ENCODE measurements around the gene QSOX2.

QSOX2 gene

DNA sequence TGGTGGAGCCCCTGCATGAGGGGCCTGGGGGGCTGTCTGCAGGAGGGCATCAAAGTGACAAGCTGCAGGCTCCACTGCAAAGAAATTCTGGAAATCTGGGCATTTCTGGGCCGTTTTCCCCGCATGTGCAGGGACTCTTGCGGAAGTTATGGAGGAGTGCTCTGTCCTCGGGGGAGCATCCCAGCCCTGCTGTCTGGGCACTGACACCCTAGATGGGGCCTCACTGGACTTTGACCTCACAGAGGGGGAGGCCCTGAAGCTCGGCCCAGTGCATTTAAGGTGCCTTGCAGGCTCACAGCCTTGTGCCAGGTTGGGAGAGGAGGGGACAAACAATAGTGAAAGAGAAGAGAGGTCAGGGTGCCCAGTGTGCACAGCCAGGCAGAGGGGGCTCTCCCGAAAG, 76.1 kb downstream of the QSOX2 start:
- no peak for DNase-seq

DNA sequence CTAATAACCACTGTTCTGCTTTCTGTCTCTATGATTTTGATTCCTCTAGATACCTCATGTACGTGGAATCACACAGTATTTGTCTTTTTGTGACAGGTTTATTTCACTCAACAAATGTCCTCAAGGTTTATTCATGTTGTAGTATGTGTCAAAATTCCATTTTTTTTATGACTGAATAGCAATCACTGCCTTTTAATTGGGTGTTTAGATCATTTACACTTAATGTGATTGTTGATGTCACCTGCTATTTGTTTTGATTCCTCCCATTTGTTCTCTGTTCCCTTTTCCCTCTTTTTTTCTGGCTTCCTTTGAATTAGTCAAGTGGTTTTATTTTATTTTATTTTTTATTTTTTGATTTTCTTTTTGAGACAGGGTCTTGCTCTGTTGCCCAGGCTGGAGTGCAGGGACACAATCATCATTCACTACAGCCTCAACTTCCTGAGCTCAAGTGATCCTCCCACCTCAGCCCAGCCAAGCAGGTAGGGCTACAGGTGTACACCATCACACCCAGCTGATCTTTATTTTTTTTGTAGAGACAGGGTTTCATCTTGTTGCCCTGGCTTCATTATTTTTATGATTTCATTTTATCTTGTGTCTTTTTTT, 82.3 kb downstream of the QSOX2 start:
- no peak for DNase-seq

DNA sequence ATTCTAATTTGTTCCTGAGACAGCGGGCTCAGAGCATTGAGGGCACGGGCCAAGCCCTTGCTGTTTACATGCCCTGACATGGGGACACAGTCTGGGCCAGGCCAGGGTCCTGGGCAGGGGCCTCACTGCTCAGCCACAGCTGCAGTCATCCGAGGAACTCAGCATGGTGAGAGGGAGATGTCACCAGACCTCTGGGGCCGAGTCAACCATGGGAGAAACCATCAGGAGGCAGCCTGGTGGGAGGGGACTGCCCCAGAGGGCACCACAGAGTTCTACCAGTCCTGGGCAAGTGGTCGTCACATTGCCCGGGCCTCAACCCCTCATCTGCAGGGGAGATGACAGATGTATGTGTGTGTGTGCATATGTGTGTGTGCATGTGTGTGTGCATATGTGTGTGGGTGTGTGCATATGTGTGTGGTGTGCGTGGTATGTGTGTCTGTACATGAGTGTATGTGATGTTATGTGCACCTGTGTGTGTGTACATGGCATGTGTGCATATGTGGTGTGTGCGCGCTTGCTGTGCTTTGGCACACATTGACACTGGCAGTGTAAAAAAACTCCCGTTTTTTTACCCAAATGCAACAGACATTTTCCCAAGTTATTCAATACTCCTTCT, 84.5 kb downstream of the QSOX2 start:
- DNase-seq, result no peak

DNA sequence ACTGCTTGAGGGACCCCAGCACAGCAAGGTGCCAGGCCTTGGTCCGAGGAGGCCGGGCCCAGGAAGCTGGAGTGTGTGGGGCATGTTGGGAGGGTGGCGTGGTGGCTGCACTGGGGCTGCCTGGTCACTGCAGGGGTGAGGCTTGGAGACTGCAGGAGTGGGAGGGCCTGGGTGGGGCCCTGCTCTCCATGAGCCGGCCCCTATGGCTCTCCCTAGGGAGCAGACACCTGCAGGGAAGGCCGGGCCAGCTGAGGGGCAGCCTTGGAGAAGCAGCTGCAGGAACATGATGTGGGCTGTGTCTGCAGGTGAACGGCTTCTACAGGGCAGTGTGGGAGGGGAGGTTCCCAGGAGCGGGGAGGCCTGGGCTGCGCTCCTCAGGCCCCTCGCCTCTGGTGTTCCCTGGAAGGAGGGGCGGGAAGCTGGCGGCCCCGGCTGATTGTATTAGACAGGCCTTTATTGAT, 85.2 kb downstream of the QSOX2 start:
- DNase-seq, result peak; percentile 51 to 60

DNA sequence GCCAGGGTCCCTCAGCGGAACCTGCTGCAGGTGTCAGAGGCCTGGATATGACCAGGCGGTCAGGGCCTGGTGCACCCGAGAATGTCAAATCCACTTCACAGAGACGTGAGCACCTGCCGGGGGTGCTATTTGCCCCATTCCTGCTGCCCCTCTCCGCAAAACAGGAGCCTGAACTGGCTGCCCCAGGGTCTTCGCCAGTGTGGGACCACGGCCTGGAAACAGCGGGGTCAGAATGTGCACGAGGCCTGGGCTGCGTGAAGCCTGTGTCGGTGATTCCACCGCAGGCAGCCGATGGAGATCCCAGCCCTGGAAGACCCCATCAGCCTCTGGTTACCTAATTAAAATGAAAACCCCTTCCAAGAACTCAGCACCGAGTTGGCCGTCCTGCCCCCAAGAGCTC, 85.8 kb downstream of the QSOX2 start:
- no peak for DNase-seq

DNA sequence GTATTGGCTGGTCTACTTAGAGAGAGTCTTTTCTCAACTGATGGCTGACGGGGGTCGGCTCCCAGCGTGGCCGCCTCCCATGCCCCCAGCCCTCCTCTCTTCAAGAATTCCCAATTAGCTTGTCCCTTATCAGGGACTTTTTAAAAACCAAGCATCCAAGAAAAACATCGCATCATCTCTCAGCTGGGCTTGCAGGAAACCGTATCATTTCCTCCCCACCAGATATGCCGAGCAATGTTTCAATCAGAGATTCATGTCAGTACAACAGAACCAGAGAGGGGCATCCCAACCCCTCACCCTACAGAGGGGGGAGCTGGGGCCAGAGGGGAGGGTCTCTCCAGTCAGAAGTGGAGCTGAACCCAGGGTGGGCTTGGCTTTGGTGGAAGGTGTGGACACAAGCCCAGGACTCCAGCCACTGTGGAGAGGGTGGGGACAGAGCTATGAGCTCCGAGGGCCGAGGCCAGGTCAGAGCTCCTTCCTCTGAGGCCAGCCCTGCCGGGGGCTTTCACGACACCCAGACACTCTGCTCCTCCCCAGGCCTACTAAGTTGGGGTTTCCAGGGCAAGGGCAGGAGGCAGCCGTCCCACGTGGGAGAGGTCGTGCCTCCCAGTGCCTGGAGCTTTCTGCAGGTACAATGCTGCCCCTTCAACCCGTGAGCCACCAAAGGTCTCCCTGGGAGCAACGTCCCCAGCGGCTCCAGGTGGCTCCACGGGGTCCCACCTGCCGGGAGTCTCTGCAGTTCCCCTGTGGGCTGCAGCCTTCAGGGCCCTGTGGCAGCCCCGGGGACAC, 87.9 kb downstream of the QSOX2 start:
- DNase-seq, result no peak
